ENCODE results near the gene HAGH.

DNA sequence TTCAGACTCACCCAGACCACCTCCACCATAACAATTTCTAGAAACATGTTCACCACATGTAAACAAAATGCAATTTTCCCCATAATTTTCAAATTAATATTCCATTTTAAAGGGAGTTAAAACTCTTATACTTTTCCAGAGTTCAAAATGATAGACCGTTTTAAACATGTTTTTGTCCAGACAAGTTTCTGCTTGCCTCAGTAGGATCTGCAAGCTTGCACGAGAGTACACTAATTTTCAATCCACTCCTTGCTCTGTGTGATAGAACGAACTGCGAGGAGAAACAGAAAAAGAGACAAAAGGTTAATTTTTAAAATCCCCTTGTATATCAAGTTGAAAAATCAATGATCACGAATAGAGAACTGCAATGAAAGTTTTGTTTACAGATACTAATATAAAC, 7.5 kb upstream of the HAGH start:
- TF ChIP-seq EZH2 (IDR thresholded peaks at IDR 0.05; ENCODE audit: insufficient read depth, low read length) (no peak), CTCF (IDR thresholded peaks at IDR 0.05; ENCODE audit: insufficient read depth, low read depth, low read length) (no peak)
